Panc1 (cell line): ENCODE results near the gene LRRC30. TPM values are rescaled to one million over a fixed set of nuclear protein-coding genes. Genes with fewer than 3 reads are reported as not detected.

Experiments
- ATAC-seq: fragments of 200-7000 bp; cut with Tn5 transposase; 2 replicates; pipeline ENCODE4 v1.9.1; 2020; ENCODE audit warnings: mild to moderate bottlenecking, moderate library complexity
- BruUV-seq: library from RNA; stranded (reverse); fragments of 400-500 nt; replicated peaks from 2 replicates; lab custom pipeline; 2021; lab: Mats Ljungman, UMichigan
- CTCF ChIA-PET: fragments of 300-600 bp; sonication (Branson Sonifier 250); formaldehyde crosslinking; loops from one replicate; lab custom pipeline; 2022; ENCODE audit warnings: antibody characterized with exemption; lab: Charles Lee
- POLR2A ChIA-PET: fragments of 300-600 bp; sonication (Branson Sonifier 250); formaldehyde crosslinking; loops from one replicate; lab custom pipeline; 2022; ENCODE audit warnings: antibody characterized with exemption; lab: Charles Lee
- DNase-seq: peaks from one replicate; pipeline ENCODE4 v3.0.0-alpha.2; 2010; ENCODE audit warnings: low read depth, low spot score
- H3K27ac ChIP-seq: 2 replicates; pipeline ENCODE4 v1.5.1; 2011; ENCODE audit warnings: mild to moderate bottlenecking, low read length, inconsistent platforms
- H3K27me3 ChIP-seq: fragments of 200-500 bp; sonication (Bioruptor generic); 2 replicates; pipeline ENCODE4 v1.6.0; 2014; ENCODE audit warnings: low read length, inconsistent platforms; ENCODE audit not compliant: control insufficient read depth, insufficient read depth
- H3K36me3 ChIP-seq: fragments of 200-500 bp; sonication (Bioruptor generic); 2 replicates; pipeline ENCODE4 v1.5.1; 2014; ENCODE audit warnings: inconsistent platforms, mild to moderate bottlenecking, low read length, moderate library complexity; ENCODE audit not compliant: control insufficient read depth, insufficient read depth
- H3K4me1 ChIP-seq: 2 replicates; pipeline ENCODE4 v1.5.1; 2011; ENCODE audit warnings: inconsistent platforms, mild to moderate bottlenecking, low read length, moderate library complexity; ENCODE audit not compliant: control insufficient read depth, insufficient read depth
- H3K4me3 ChIP-seq, 2 experiments: 2 replicates each; pipeline ENCODE4 v1.5.1; 2011 to 2012; ENCODE audit warnings: low read depth in 2 of 2, low read length in 2 of 2, mild to moderate bottlenecking in 2 of 2, inconsistent platforms in 1 of 2, moderate library complexity in 1 of 2
- H3K9me3 ChIP-seq: fragments of 200-500 bp; sonication (Bioruptor generic); 2 replicates; pipeline ENCODE4 v1.5.1; 2014; ENCODE audit warnings: low read depth, mild to moderate bottlenecking, inconsistent platforms, low read length, moderate library complexity; ENCODE audit not compliant: control insufficient read depth, insufficient read depth
- POLR2AphosphoS5 ChIP-seq: IDR thresholded peaks from 2 replicates; pipeline ENCODE4 v1.6.1; 2012; ENCODE audit warnings: mild to moderate bottlenecking, low read depth, low read length, moderate library complexity
- SIN3A ChIP-seq: IDR thresholded peaks from 2 replicates; pipeline ENCODE4 v1.6.1; 2012; ENCODE audit warnings: low read depth, mild to moderate bottlenecking, low read length, moderate library complexity, borderline replicate concordance; ENCODE audit not compliant: insufficient read depth
- TCF7L2 ChIP-seq: IDR thresholded peaks from 2 replicates; pipeline ENCODE4 v1.6.1; 2011; ENCODE audit warnings: mild to moderate bottlenecking, low read depth, low read length, inconsistent platforms
- in situ Hi-C: cut with HindIII; loops from 2 replicates; pipeline ENCODE4 v1.10.0; 2016; ENCODE audit warnings: low sequenced_read_pairs, low pct_unique_long_range_greater_than_20kb
- intact Hi-C: fragments of 100-400 bp; cut with micrococcal nuclease; formaldehyde crosslinking; loops from one replicate; pipeline ENCODE4 v1.10.0; 2022; ENCODE audit not compliant: unreplicated experiment
- total RNA-seq: library from RNA; stranded (reverse); gene quantifications from one replicate; pipeline ENCODE4 v1.2.1, GENCODE V29; 2021; ENCODE audit not compliant: unreplicated experiment
- TF ChIP-seq, protein P1 (sequence below), 2 experiments: IDR thresholded peaks; 2 replicates each; pipeline ENCODE4 v1.6.1; 2011 to 2012; ENCODE audit warnings: low read depth in 2 of 2, control low read depth in 1 of 2, low read length in 1 of 2, mild to moderate bottlenecking in 1 of 2, moderate library complexity in 1 of 2; ENCODE audit not compliant: insufficient read depth in 1 of 2
- TF ChIP-seq, protein P2 (sequence below): fragments of 450-650 bp; IDR thresholded peaks from 2 replicates; pipeline ENCODE4 v1.5.1; 2017; ENCODE audit warnings: mild to moderate bottlenecking

Gene LRRC30
- total RNA-seq, 1 experiment from 2014 or later, result not detected

DNA sequence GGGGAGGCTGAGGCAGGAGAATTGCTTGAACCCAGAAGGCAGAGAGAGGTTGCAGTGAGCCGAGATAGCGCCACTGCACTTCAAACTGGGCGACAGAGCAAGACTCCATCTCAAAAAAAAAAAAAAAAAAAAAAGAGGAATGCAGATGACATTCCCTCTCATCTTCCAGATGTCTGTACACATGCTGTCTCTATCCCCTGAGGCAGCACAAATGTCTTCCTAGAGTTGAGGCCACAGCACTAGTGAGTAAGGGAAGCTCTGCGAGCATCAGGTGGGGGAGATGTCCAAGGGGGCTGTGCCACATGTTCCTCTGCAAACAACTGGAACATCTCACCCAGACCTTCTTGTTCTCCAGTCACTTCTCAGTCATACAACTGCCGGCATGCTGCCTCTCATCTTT is 35.6 kb upstream of the LRRC30 start:
- ATAC-seq (no peak), DNase-seq (no peak)
- Histone ChIP-seq H3K27ac (no peak overlapping the region), H3K27me3 (no peaks in the 10 kb centered on the region), H3K9me3 (no peaks in the 10 kb centered on the region), H3K4me1 (no peaks in the 10 kb centered on the region), H3K36me3 (no peaks in the 10 kb centered on the region), H3K4me3 (no peak overlapping the region)
- ChIA-PET CTCF (no interaction called here), POLR2A (no interaction called here)
- intact Hi-C loops (no loop called here), in situ Hi-C loops (no loop called here)
- TF ChIP-seq, protein P1, sequence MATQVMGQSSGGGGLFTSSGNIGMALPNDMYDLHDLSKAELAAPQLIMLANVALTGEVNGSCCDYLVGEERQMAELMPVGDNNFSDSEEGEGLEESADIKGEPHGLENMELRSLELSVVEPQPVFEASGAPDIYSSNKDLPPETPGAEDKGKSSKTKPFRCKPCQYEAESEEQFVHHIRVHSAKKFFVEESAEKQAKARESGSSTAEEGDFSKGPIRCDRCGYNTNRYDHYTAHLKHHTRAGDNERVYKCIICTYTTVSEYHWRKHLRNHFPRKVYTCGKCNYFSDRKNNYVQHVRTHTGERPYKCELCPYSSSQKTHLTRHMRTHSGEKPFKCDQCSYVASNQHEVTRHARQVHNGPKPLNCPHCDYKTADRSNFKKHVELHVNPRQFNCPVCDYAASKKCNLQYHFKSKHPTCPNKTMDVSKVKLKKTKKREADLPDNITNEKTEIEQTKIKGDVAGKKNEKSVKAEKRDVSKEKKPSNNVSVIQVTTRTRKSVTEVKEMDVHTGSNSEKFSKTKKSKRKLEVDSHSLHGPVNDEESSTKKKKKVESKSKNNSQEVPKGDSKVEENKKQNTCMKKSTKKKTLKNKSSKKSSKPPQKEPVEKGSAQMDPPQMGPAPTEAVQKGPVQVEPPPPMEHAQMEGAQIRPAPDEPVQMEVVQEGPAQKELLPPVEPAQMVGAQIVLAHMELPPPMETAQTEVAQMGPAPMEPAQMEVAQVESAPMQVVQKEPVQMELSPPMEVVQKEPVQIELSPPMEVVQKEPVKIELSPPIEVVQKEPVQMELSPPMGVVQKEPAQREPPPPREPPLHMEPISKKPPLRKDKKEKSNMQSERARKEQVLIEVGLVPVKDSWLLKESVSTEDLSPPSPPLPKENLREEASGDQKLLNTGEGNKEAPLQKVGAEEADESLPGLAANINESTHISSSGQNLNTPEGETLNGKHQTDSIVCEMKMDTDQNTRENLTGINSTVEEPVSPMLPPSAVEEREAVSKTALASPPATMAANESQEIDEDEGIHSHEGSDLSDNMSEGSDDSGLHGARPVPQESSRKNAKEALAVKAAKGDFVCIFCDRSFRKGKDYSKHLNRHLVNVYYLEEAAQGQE (IDR thresholded peaks at IDR 0.05; ENCODE audit: insufficient read depth in 1 of 2, low read depth in 2 of 2, low read length in 1 of 2), result no peak
- TF ChIP-seq TCF7L2 (no peak), POLR2AphosphoS5 (no peak)
- BruUV-seq, result no TSS peak

DNA sequence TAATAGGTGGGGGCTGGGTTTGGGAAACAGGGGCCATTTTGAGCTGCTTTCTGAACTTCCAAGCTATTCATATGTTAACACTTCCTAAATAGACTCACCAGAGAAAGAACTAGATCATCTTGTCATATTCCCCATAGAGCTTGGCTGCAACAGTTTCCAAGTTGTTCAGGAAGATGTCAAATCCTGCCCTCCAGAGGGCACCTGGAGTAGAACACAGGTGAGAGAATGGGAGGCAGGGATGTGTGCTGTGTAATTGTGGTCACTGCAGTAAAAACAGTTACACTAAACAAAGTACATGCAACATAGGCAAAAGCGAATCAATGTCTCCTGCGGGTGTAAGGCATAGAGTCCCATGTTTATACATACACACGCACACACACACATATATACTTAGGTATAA is 34.5 kb upstream of the LRRC30 start:
- no peak overlapping the region for H3K27ac ChIP-seq
- ChIA-PET CTCF (no interaction called here), POLR2A (no interaction called here)
- intact Hi-C loops (no loop called here), in situ Hi-C loops (no loop called here)
- H3K36me3 ChIP-seq, result no peaks in the 10 kb centered on the region
- H3K9me3 ChIP-seq, result no peaks in the 10 kb centered on the region
- no TSS peak for BruUV-seq
- no peak for TF ChIP-seq SIN3A
- no peaks in the 10 kb centered on the region for H3K4me1 ChIP-seq
- DNase-seq (no peak), ATAC-seq (no peak)
- H3K27me3 ChIP-seq, result no peaks in the 10 kb centered on the region
- no peak overlapping the region for H3K4me3 ChIP-seq

DNA sequence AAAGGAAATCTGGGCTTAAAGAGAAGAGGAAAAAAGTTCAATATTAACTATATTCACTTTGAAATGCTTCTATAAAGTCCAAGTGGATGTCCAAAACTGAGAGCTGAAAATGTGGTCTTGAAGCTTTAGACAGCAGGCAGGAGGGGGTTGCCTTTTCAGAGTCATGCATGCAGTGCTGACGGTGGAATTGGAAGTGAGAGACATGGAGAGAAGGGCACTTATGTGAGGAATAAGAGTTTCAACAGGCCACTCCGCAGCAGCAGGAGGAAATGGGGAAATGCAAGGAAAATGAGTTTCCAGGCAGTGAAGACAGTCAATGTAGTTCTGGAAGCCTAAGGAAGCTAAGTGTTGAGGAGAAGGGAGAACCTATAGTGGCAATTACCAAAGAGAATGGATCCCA is 33.0 kb upstream of the LRRC30 start:
- ATAC-seq (no peak), DNase-seq (no peak)
- POLR2A ChIA-PET, result no interaction called here
- no peaks in the 10 kb centered on the region for H3K4me1 ChIP-seq
- no peaks in the 10 kb centered on the region for H3K36me3 ChIP-seq
- CTCF ChIA-PET, result no interaction called here
- H3K27ac ChIP-seq, result no peak overlapping the region
- TF ChIP-seq, protein P1 (IDR thresholded peaks at IDR 0.05; ENCODE audit: insufficient read depth in 1 of 2, low read depth in 2 of 2, low read length in 1 of 2), result no peak
- TF ChIP-seq POLR2AphosphoS5 (no peak), SIN3A (no peak), TCF7L2 (no peak)
- TF ChIP-seq, protein P2, sequence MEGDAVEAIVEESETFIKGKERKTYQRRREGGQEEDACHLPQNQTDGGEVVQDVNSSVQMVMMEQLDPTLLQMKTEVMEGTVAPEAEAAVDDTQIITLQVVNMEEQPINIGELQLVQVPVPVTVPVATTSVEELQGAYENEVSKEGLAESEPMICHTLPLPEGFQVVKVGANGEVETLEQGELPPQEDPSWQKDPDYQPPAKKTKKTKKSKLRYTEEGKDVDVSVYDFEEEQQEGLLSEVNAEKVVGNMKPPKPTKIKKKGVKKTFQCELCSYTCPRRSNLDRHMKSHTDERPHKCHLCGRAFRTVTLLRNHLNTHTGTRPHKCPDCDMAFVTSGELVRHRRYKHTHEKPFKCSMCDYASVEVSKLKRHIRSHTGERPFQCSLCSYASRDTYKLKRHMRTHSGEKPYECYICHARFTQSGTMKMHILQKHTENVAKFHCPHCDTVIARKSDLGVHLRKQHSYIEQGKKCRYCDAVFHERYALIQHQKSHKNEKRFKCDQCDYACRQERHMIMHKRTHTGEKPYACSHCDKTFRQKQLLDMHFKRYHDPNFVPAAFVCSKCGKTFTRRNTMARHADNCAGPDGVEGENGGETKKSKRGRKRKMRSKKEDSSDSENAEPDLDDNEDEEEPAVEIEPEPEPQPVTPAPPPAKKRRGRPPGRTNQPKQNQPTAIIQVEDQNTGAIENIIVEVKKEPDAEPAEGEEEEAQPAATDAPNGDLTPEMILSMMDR, result no peak
- intact Hi-C loops, result no loop called here
- H3K4me3 ChIP-seq, result no peak overlapping the region
- BruUV-seq, result no TSS peak
- in situ Hi-C loops, result no loop called here
- no peaks in the 10 kb centered on the region for H3K27me3 ChIP-seq
- no peaks in the 10 kb centered on the region for H3K9me3 ChIP-seq
